SK-N-SH (cell line): ENCODE measurements around the gene TAS1R3. TPM values are rescaled to one million over a fixed set of nuclear protein-coding genes. Genes with fewer than 3 reads are reported as not detected.

Experiments
- CTCF ChIA-PET: fragments of 300-600, 350-600 bp; formaldehyde crosslinking; extraction: SDS; loops from one replicate; lab custom pipeline; 2021; lab: Yijun Ruan, JAX
- POLR2A ChIA-PET: fragments of 350-600 bp; sonication (Branson Sonifier 250); formaldehyde crosslinking; extraction: SDS; loops from one replicate; lab custom pipeline; 2020; ENCODE audit warnings: antibody characterized with exemption, inconsistent platforms; lab: Yijun Ruan, JAX
- DNase-seq: peaks from one replicate; pipeline ENCODE4 v3.0.0; 2012
- H2AFZ ChIP-seq: fragments of 200-600 bp; sonication (generic); 2 replicates; pipeline ENCODE4 v1.8.1; 2016; ENCODE audit warnings: antibody characterized with exemption, mild to moderate bottlenecking, low read depth
- H3F3A ChIP-seq: fragments of 200-600 bp; sonication (generic); replicated peaks from 2 replicates; pipeline ENCODE3; 2016; ENCODE audit warnings: antibody characterized with exemption, mild to moderate bottlenecking; ENCODE audit not compliant: insufficient read depth
- H3K27ac ChIP-seq, 2 experiments: fragments of 200-500 bp in 1 of 2; fragments of 200-600 bp in 1 of 2; sonication (Bioruptor generic) in 1 of 2; sonication (generic), shearing (Covaris generic) in 1 of 2; 2 replicates each; pipeline versions ENCODE4 v1.5.1 to v1.6.1; 2014 to 2016; ENCODE audit warnings: low read depth in 2 of 2, inconsistent platforms in 1 of 2, low read length in 1 of 2, mild to moderate bottlenecking in 1 of 2, mixed read lengths in 1 of 2
- H3K27me3 ChIP-seq: fragments of 200-600 bp; sonication (generic), shearing (Covaris generic); 2 replicates; pipeline ENCODE4 v1.6.1; 2016; ENCODE audit warnings: mixed run types; ENCODE audit not compliant: insufficient read depth
- H3K36me3 ChIP-seq, 2 experiments: fragments of 200-500 bp in 1 of 2; fragments of 200-600 bp in 1 of 2; sonication (Bioruptor generic) in 1 of 2; sonication (generic) in 1 of 2; replicated peaks in 1 of 2; 2 replicates each; pipeline versions ENCODE3 to v1.5.1; 2014 to 2016; ENCODE audit warnings: low read length in 1 of 2, mild to moderate bottlenecking in 1 of 2; ENCODE audit not compliant: insufficient read depth in 2 of 2, control insufficient read depth in 1 of 2
- H3K4me1 ChIP-seq, 2 experiments: fragments of 200-500 bp in 1 of 2; fragments of 200-600 bp in 1 of 2; sonication (Bioruptor generic) in 1 of 2; sonication (generic), shearing (Covaris generic) in 1 of 2; 2 replicates each; pipeline versions ENCODE4 v1.5.1 to v1.6.1; 2014 to 2016; ENCODE audit warnings: low read depth in 1 of 2, low read length in 1 of 2, mixed run types in 1 of 2; ENCODE audit not compliant: insufficient read depth in 2 of 2, control insufficient read depth in 1 of 2
- H3K4me2 ChIP-seq: fragments of 200-600 bp; sonication (generic), shearing (Covaris generic); 2 replicates; pipeline ENCODE4 v1.6.1; 2017; ENCODE audit warnings: mixed run types
- H3K4me3 ChIP-seq, 2 experiments: fragments of 200-500 bp in 1 of 2; fragments of 200-600 bp in 1 of 2; sonication (Bioruptor generic) in 1 of 2; sonication (generic), shearing (Covaris generic) in 1 of 2; 2 replicates each; pipeline versions ENCODE4 v1.5.1 to v1.8.1; 2014 to 2016; ENCODE audit warnings: low read depth in 2 of 2, inconsistent platforms in 1 of 2, low read length in 1 of 2, mild to moderate bottlenecking in 1 of 2, mixed read lengths in 1 of 2, moderate library complexity in 1 of 2
- H3K79me2 ChIP-seq: fragments of 200-600 bp; sonication (generic); 2 replicates; pipeline ENCODE4 v1.8.1; 2017; ENCODE audit warnings: mild to moderate bottlenecking; ENCODE audit not compliant: insufficient read depth
- H3K9ac ChIP-seq: fragments of 200-600 bp; sonication (generic); 2 replicates; pipeline ENCODE4 v1.6.1; 2017; ENCODE audit warnings: mixed run types
- H3K9me2 ChIP-seq: fragments of 200-600 bp; sonication (generic); 2 replicates; pipeline ENCODE4 v1.6.1; 2017; ENCODE audit warnings: mixed run types
- H3K9me3 ChIP-seq: fragments of 200-600 bp; sonication (generic); 2 replicates; pipeline ENCODE4 v1.6.1; 2017; ENCODE audit warnings: mixed run types, mild to moderate bottlenecking, moderate library complexity
- H4K20me1 ChIP-seq: fragments of 200-600 bp; sonication (generic); 2 replicates; pipeline ENCODE4 v1.6.1; 2017; ENCODE audit warnings: mild to moderate bottlenecking, mixed run types; ENCODE audit not compliant: insufficient read depth
- CTCF ChIP-seq: fragments of 200-600 bp; sonication (generic); IDR thresholded peaks from 2 replicates; pipeline ENCODE4 v1.6.1; 2017; ENCODE audit warnings: antibody characterized with exemption, mild to moderate bottlenecking, moderate library complexity
- EP300 ChIP-seq, 2 experiments: IDR thresholded peaks; 2 replicates each; pipeline versions ENCODE4 v1.4.0 to v1.6.1; 2012; ENCODE audit warnings: borderline replicate concordance in 1 of 2, low read depth in 1 of 2, low read length in 1 of 2
- EZH2phosphoT487 ChIP-seq: fragments of 200-600 bp; sonication (generic); IDR thresholded peaks from 2 replicates; pipeline ENCODE4 v1.6.1; 2017; ENCODE audit warnings: low read depth, mixed run types, mild to moderate bottlenecking, antibody characterized with exemption, moderate library complexity, borderline replicate concordance
- FOSL2 ChIP-seq: IDR thresholded peaks from 2 replicates; pipeline ENCODE4 v1.4.0; 2012; ENCODE audit warnings: low read depth, mild to moderate bottlenecking, moderate library complexity, borderline replicate concordance
- FOXJ3 ChIP-seq: sonication (generic); formaldehyde crosslinking; IDR thresholded peaks from 2 replicates; pipeline ENCODE4 v1.5.1; 2020; ENCODE audit warnings: mild to moderate bottlenecking, missing genetic modification reagents
- GATA2 ChIP-seq: sonication (generic); formaldehyde crosslinking; IDR thresholded peaks from 2 replicates; pipeline ENCODE4 v1.5.0; 2020; ENCODE audit warnings: mild to moderate bottlenecking, missing genetic modification reagents
- MXI1 ChIP-seq: IDR thresholded peaks from 2 replicates; pipeline ENCODE4 v1.6.1; 2012; ENCODE audit warnings: mild to moderate bottlenecking, low read depth, low read length, improper control_type of control experiment
- NFIC ChIP-seq: IDR thresholded peaks from 2 replicates; pipeline ENCODE4 v1.4.0; 2012; ENCODE audit warnings: borderline replicate concordance
- NRF1 ChIP-seq: IDR thresholded peaks from 2 replicates; pipeline ENCODE4 v1.6.1; 2012; ENCODE audit warnings: low read depth, mild to moderate bottlenecking, low read length
- RFX5 ChIP-seq: IDR thresholded peaks from 2 replicates; pipeline ENCODE4 v1.6.1; 2012; ENCODE audit warnings: mild to moderate bottlenecking, improper control_type of control experiment, low read length
- SIN3A ChIP-seq: IDR thresholded peaks from 2 replicates; pipeline ENCODE4 v1.6.1; 2012; ENCODE audit warnings: low read depth, mild to moderate bottlenecking, low read length, moderate library complexity, borderline replicate concordance
- SMC3 ChIP-seq: IDR thresholded peaks from 2 replicates; pipeline ENCODE4 v1.6.1; 2012; ENCODE audit warnings: low read depth, low read length, improper control_type of control experiment
- TAF1 ChIP-seq: IDR thresholded peaks from 2 replicates; pipeline ENCODE4 v1.6.1; 2012; ENCODE audit warnings: low read depth, mild to moderate bottlenecking, low read length, moderate library complexity, borderline replicate concordance
- TCF12 ChIP-seq: IDR thresholded peaks from 2 replicates; pipeline ENCODE4 v1.4.0; 2012
- TEAD4 ChIP-seq: IDR thresholded peaks from 2 replicates; pipeline ENCODE4 v1.4.0; 2012; ENCODE audit warnings: mild to moderate bottlenecking, borderline replicate concordance; ENCODE audit not compliant: insufficient read depth
- ZBTB33 ChIP-seq: IDR thresholded peaks from 2 replicates; pipeline ENCODE4 v1.4.0; 2012; ENCODE audit warnings: low read depth, borderline replicate concordance
- WGBS: methylation state at CpG from one replicate; pipeline ENCODE4 v1.1.6; 2017; ENCODE audit warnings: low lambda C conversion rate; 5-methylcytosine and 5-hydroxymethylcytosine counted together
- polyA plus RNA-seq, 3 experiments: library from polyadenylated mRNA; depleted of rRNA; stranded (reverse); fragments of >200 nt; gene quantifications; 2 replicates each; pipeline ENCODE4 v1.2.3, GENCODE V29; 2012
- TF ChIP-seq, protein P1 (sequence below): IDR thresholded peaks from 2 replicates; pipeline ENCODE4 v1.4.0; 2012; ENCODE audit warnings: low read depth, borderline replicate concordance
- TF ChIP-seq, protein P2 (sequence below): IDR thresholded peaks from 2 replicates; pipeline ENCODE4 v1.4.0; 2012; ENCODE audit warnings: low read depth

TAS1R3 gene
- polyA plus RNA-seq, 1 of the 3 experiments (the other 2 are of a cell fraction), result 0.08 TPM

DNA sequence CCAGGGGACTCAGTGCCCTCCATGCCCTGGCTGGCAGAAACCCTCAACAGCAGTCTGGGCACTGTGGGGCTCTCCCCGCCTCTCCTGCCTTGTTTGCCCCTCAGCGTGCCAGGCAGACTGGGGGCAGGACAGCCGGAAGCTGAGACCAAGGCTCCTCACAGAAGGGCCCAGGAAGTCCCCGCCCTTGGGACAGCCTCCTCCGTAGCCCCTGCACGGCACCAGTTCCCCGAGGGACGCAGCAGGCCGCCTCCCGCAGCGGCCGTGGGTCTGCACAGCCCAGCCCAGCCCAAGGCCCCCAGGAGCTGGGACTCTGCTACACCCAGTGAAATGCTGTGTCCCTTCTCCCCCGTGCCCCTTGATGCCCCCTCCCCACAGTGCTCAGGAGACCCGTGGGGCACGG is 2.8 kb upstream of the TAS1R3 start:
- H3K4me2 ChIP-seq, result no peak overlapping the region
- peaks cover 0 to 31% of the 10 kb centered on the region in 2 experiments; a peak in 1 of 4 replicates for H3K4me1 ChIP-seq
- H3K27me3 ChIP-seq, result no peaks in the 10 kb centered on the region
- no peak overlapping the region for H2AFZ ChIP-seq
- TF ChIP-seq GATA2 (CRISPR knock-in tag) (no peak), EZH2phosphoT487 (no peak), TCF12 (no peak), SIN3A (no peak), RFX5 (no peak), TAF1 (no peak), EP300 (IDR thresholded peaks at IDR 0.05; ENCODE audit: borderline replicate concordance in 1 of 2, low read depth in 1 of 2, low read length in 1 of 2) (no peak), NFIC (no peak), SMC3 (no peak), TEAD4 (no peak), NRF1 (no peak), MXI1 (no peak), FOSL2 (no peak), CTCF (no peak), ZBTB33 (no peak), FOXJ3 (CRISPR knock-in tag) (no peak)
- TF ChIP-seq, protein P1, sequence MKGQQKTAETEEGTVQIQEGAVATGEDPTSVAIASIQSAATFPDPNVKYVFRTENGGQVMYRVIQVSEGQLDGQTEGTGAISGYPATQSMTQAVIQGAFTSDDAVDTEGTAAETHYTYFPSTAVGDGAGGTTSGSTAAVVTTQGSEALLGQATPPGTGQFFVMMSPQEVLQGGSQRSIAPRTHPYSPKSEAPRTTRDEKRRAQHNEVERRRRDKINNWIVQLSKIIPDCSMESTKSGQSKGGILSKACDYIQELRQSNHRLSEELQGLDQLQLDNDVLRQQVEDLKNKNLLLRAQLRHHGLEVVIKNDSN, result no peak
- TF ChIP-seq, protein P2, sequence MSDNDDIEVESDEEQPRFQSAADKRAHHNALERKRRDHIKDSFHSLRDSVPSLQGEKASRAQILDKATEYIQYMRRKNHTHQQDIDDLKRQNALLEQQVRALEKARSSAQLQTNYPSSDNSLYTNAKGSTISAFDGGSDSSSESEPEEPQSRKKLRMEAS, result no peak
- peaks cover 5% of the 10 kb centered on the region for H3F3A ChIP-seq
- H3K9me2 ChIP-seq, result no peaks in the 10 kb centered on the region
- H3K9ac ChIP-seq, result no peak overlapping the region
- H3K4me3 ChIP-seq, result no peak overlapping the region
- WGBS, result 90% methylated on average over 4 of the region's 15 CpGs
- DNase-seq, result no peak
- peaks cover 0 to 14% of the 10 kb centered on the region in 2 experiments for H3K36me3 ChIP-seq
- H3K9me3 ChIP-seq, result no peaks in the 10 kb centered on the region
- peaks cover 30% of the 10 kb centered on the region for H3K79me2 ChIP-seq
- CTCF ChIA-PET, result interaction anchor here (1.5 kb wide), 1 partner anchor 20 kb away, joined by 3 read pairs; the partner anchor contains the start of gene DVL1
- peaks cover 3% of the 10 kb centered on the region; the same call in 1 of the 2 replicates for H4K20me1 ChIP-seq
- POLR2A ChIA-PET, result no interaction called here
- no peak overlapping the region for H3K27ac ChIP-seq
